H1 (cell line): ENCODE measurements around the gene DOK6. TPM values are rescaled to one million over a fixed set of nuclear protein-coding genes. Genes with fewer than 3 reads are reported as not detected.

ENCODE experiments used
- CEBPB ChIP-seq: IDR thresholded peaks from 2 replicates; pipeline ENCODE4 v1.6.1; 2012; ENCODE audit warnings: low read depth, low read length
- NRF1 ChIP-seq: IDR thresholded peaks from 2 replicates; pipeline ENCODE4 v1.6.1; 2011; ENCODE audit warnings: mild to moderate bottlenecking, low read depth, low read length, improper control_type of control experiment
- POLR2AphosphoS5 ChIP-seq: IDR thresholded peaks from 2 replicates; pipeline ENCODE4 v1.6.1; 2011; ENCODE audit warnings: low read depth, low read length
- RFX5 ChIP-seq: IDR thresholded peaks from 2 replicates; pipeline ENCODE4 v1.6.1; 2011; ENCODE audit warnings: low read depth, low read length, improper control_type of control experiment, borderline replicate concordance
- SIN3A ChIP-seq, 2 experiments: IDR thresholded peaks in 1 of 2; conservative IDR thresholded peaks in 1 of 2; 2 replicates each; pipeline ENCODE4 v1.6.1; 2011 to 2012; ENCODE audit warnings: low read length in 2 of 2, improper control_type of control experiment in 1 of 2, low read depth in 1 of 2, mild to moderate bottlenecking in 1 of 2
- polyA plus RNA-seq, 7 experiments: library from polyadenylated mRNA; depleted of rRNA in 3 of 7; stranded (reverse) in 5 of 7; unstranded in 2 of 7; fragments of >200 nt in 5 of 7; fragments of 200-250 nt in 2 of 7; gene quantifications; 1 replicate in 5 of 7; 2 replicates in 1 of 7; 4 replicates in 1 of 7; pipeline versions ENCODE4 v1.2.1 to v1.2.3, GENCODE V29; 2011 to 2013; ENCODE audit warnings: missing spikeins in 2 of 7, mixed read lengths in 2 of 7
- total RNA-seq: library from RNA; stranded (reverse); fragmentation: NEBNext Ultra II Directional; extraction: Animal tissue kit (Norgen Biotek cat#: 25700); gene quantifications from 2 replicates; pipeline ENCODE4 v1.2.1, GENCODE V29; 2021
- TF ChIP-seq, protein P1 (sequence below): IDR thresholded peaks from 2 replicates; pipeline ENCODE4 v1.6.1; 2011; ENCODE audit warnings: low read depth, mild to moderate bottlenecking, low read length; ENCODE audit not compliant: insufficient read depth

DOK6 gene
- total and polyA plus RNA-seq, 2 of the 8 experiments (the other 6 are each of a cell fraction or from before 2014, with no cell fraction given) = 0.33 to 0.50 TPM

- TF ChIP-seq NRF1 (no peak), CEBPB (no peak), POLR2AphosphoS5 (no peak), RFX5 (no peak), SIN3A (conservative IDR thresholded peaks at IDR 0.05 in 1 of 2, IDR thresholded peaks at IDR 0.05 in 1 of 2; ENCODE audit: low read depth in 1 of 2, low read length in 2 of 2) (no peak)
- TF ChIP-seq, protein P1, sequence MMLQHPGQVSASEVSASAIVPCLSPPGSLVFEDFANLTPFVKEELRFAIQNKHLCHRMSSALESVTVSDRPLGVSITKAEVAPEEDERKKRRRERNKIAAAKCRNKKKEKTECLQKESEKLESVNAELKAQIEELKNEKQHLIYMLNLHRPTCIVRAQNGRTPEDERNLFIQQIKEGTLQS = no peak
- TF ChIP-seq, all 59 proteins: peak for 0
Measured at GRCh38 chr18:69658685-69659084, 258.0 kb downstream of the DOK6 start (continued).
